Bone marrow (tissue), 2 donors: ENCODE results near the gene KRTAP19-5.
"Not testable (repeated sequence)": the region's sequence is repeated elsewhere in the genome, so short reads cannot be mapped to it uniquely, and the experiment has no call there.

Experiments
- DNase-seq, 2 donors: peaks; one replicate each; lab custom pipeline; 2025; lab: John Stamatoyannopoulos, UW

KRTAP19-5 gene

DNA sequence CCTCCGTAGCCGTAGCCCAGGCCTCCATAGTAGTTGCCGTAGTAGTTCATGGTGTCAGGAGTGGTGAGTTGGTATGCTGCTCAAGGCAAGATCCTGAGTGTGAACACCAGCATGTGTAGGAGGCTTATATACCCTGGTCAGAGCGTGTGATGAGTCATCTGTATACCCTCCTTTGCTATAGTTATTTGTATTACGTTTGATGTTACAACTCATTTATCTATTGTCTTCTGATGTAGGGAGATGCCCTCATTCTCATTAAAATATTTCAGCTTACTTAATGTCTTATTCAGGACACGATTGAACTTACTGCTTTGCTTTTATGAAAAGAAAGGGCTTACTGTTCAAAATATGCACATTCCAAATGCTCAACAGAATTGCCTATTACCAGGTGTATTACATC lies at the start of gene KRTAP19-5:
TSS of gene KRTAP19-5 (minus strand) at position 101 of the 400 bp plus-strand sequence. CDS start at position 50, 51 bp downstream.
- no peak for DNase-seq

DNA sequence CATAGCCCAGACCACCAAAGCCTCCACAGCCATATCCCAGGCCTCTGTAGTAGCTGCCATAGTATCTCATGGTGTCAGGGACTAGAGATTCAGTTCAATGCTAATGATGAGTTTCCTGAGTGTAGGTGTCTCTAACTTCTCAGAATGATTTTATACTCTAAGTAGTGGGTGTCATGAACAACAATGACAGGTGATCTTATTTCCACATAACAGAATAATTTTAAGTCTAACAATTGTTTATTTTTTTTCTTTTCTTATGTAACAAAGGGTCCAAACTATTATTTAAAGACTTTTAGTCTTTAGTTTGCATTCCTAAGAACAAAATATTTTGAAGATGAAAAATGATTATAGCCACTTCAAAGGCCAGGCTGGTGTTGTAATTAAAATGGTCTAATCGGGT lies 39.8 kb upstream of the KRTAP19-5 start, which contains the start of gene KRTAP19-6:
TSS of gene KRTAP19-6 (minus strand) at position 101 of the 400 bp plus-strand sequence. CDS start at position 70, 31 bp downstream.
- no peak for DNase-seq

- DNase-seq: no peak
These were observed 16.9 kb upstream of the KRTAP19-5 start for GRCh38 chr21:30518876-30519275.

DNA sequence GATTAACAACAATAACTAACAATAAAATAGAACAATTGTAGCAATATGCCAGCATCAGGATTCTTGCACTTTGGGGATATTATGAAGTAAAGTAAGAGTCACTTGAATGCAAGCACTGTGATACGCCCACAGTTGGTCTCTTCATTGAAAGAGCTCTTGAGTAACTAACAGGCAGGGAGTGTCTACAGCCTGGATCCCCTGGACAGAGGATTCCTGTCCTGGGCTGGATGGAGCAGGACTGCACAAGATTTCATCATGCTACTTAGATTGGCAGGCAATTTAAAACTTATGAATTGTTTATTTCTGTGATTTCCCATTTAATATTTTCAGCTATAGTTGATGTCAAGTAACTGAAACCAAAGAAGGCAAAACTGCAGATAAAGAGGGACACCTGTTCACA lies 13.7 kb upstream of the KRTAP19-5 start:
- DNase-seq: no peak

- not testable (repeated sequence) for DNase-seq
These were observed 3.8 kb upstream of the KRTAP19-5 start for GRCh38 chr21:30505621-30506205.

- DNase-seq: no peak
These were observed 4.9 kb downstream of the KRTAP19-5 start, which contains the start of gene KRTAP19-4 for GRCh38 chr21:30497065-30497464. Gene KRTAP19-4, minus strand, starts transcription at chr21:30497165. Its CDS starts 55 bp downstream, at chr21:30497110.

DNA sequence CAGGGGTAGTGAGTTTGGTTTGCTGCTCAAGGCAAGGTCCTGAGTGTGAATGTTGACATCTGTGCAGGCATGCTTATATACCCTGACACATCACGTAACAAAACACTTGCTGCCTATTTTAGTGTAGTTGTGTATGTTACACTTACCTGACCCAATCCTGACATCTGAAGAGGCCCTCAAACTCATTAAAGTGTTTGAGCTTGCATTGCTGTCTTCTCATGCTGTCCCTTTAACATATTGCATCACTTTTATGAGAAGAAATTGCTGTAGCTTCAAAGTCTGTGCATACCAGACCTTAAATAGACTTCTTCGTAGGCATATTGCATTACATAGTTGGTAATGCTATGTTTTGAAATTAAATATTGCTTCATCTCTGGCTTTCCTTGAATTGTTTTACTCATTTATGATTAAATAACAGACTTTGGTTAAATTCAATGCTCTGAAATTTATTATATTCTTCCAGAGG lies 9.9 kb downstream of the KRTAP19-5 start, which contains the start of gene KRTAP19-3:
TSS of gene KRTAP19-3 (minus strand) at position 51 of the 466 bp plus-strand sequence. CDS start 56 bp downstream, outside the sequence.
- no peak for DNase-seq

DNA sequence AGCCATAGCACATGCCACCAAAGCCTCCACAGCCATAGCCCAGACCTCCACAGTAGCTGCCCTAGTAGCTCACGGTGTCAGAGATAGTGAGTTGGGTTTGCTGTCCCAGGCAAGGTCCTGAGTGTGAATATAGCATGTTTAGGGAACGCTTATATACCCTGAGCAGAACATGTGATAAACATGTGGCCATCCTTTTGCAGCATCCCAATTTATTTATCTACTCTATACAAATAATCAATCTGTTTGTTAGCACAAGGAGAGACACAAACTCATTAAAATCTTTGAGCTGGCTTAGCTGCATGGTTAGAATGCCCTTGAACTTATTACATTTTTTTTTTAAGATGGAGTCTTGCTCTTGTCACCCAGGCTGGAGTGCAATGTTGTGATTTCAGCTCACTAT lies 14.6 kb downstream of the KRTAP19-5 start, which contains the start of gene KRTAP19-2:
TSS of gene KRTAP19-2 (minus strand) at position 101 of the 400 bp plus-strand sequence. CDS start at position 13, 88 bp downstream.
- DNase-seq: no peak

DNA sequence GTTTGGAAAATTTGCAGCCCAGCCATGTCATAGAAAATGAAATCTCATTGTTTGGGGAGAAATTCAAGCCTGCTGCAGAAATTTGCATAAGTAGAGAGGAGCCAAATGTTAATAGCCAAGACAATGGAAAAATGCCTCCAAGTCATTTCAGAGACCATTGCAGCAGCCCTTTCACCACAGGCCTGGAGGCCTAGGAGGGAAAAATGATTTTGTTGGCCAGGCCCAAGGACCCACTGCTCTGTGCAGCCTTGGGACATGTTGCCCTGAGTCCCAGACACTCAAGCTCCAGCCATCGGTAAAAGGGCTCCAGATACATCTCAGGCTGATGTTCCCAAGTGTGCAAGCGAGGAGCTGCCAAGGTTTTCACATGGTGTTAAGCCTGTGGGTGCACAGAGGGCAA lies 15.8 kb downstream of the KRTAP19-5 start:
- no peak for DNase-seq

DNA sequence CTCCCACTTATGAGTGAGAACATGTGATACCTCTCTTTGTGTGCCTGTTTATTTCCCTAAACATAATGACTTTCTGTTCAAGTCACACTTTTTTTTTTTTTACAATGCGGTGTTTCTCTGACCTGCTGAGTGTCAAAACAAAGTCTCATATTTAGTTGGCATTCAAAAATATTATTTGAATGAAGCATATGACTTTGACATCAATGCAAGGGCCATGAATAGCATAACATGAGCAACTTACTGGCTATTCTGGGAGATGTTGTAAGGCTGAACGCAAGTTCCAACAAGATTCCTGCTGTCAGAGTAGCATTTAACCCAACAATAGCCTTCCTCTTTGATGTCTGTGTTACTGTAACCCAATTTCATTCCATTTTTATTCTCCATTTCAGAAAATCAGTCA lies 19.8 kb downstream of the KRTAP19-5 start:
- no peak for DNase-seq

GRCh38 chr21:30480145-30480544 lies 21.8 kb downstream of the KRTAP19-5 start, which contains the start of gene KRTAP19-1:
Gene KRTAP19-1, minus strand, starts transcription at chr21:30480367. Its CDS starts 50 bp downstream, at chr21:30480317.
- DNase-seq: no peak

GRCh38 chr21:30479259-30479658 lies 22.7 kb downstream of the KRTAP19-5 start:
- DNase-seq: no peak

- no peak for DNase-seq
These were observed 23.9 kb downstream of the KRTAP19-5 start for GRCh38 chr21:30478004-30478403.

DNA sequence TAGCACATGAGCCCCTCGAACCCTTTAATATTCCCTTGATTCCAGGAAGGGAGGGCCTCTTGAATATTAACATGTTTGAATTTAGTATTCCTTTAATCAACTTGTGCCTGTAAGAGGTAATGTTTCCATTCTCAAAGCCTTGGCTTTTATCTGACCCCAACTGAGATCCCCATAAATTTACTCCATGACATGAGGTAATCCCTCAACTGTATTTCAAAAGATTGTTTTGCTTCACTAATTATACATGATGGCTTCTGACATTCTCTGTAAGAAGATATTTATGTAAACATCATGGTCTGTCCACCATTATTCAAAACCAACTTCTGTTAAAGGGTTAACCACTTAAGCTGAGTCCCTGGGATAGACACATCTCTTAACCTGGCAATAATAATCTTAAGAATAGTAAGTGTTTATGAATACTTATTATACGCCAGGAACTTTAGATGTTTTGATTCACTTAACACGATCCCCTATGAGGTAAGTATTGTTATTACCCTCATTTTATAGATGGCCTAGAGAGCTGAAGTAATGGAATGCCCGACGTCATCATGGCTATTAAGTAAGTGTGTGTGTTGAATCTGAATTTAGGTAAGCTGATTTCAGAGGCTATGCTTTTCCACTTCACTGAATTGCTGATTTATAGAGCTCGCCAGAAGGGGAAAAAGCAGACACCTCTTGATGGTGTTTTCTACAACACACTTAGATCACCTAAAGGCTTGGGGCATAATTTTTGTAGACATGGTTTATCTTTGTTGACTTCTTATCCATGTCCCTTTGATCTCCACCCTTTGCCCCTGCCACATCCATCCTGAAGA lies 32.8 kb downstream of the KRTAP19-5 start:
- DNase-seq: no peak

DNA sequence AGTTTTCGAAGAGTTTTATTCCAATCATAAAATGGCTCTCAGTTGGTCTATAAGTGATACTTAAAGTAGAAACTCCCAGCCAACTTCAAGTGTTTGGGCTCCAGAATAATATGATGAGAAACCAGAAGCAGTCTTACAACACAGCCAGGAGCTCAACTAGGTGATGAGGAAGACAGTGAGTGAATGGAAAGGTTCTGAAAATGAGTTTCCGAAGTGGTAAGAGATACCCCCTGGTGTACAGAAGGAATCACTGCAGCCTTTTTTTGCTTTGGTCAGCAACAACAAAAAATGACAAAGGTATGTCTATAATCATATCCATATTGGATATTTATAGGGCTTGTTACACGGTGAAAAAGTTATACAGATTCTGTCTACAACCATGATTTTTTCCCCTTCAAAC lies 38.2 kb downstream of the KRTAP19-5 start:
- DNase-seq: no peak
